ENCODE results near the gene SCGB1C1. TPM values are rescaled to one million over a fixed set of nuclear protein-coding genes. Genes with fewer than 3 reads are reported as not detected.

The SCGB1C1 gene
- total RNA-seq, 6 experiments from 2014 or later: not detected

DNA sequence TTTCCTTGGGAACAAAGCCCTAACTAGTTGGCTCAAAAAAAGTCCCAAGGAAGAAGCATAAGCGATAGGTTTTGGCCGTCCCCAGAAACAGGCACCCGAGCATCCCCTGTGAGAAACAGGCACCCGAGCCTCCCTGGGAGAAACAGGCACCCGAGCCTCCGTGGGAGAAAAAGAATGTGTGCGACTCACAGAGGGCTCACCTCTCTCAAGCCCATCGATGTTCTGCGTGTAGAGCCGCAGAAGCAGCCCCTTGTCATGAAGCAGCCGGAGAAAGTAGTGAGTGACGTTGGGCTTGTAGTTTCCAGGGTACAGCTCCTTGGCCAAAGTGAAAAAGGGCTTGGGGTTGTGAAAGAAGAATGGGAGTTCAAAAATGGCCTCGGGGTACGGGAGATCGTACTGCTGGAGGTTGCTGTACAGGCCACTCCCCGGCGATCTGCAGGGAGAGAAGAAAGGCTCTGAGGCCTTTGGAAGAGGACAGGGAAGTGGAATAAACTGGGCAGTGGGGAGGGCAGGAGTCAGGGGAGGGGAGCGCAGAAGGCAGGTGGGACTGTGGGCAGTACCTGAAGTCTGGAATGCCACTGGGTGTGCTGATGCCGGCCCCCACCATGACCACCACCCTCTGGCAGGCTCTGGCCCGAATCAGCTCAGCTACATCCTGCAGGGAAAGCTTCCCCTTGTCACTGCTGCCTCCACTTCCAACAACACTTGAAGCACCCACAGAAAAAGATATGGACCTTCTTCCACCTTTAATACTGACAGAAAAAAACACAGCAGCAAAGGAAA, 40.1 kb downstream of the SCGB1C1 start:
- Histone ChIP-seq H3K4me3 (no peak overlapping the region), H3K36me3 (no peaks in the 10 kb centered on the region), H3K27ac (no peak overlapping the region), H3K4me1 (peaks cover 0 to 11% (median 3%) of the 10 kb centered on the region in 4 donors), H3K9me3 (no peaks in the 10 kb centered on the region), H3K27me3 (no peaks in the 10 kb centered on the region)
- TF ChIP-seq, protein P1, sequence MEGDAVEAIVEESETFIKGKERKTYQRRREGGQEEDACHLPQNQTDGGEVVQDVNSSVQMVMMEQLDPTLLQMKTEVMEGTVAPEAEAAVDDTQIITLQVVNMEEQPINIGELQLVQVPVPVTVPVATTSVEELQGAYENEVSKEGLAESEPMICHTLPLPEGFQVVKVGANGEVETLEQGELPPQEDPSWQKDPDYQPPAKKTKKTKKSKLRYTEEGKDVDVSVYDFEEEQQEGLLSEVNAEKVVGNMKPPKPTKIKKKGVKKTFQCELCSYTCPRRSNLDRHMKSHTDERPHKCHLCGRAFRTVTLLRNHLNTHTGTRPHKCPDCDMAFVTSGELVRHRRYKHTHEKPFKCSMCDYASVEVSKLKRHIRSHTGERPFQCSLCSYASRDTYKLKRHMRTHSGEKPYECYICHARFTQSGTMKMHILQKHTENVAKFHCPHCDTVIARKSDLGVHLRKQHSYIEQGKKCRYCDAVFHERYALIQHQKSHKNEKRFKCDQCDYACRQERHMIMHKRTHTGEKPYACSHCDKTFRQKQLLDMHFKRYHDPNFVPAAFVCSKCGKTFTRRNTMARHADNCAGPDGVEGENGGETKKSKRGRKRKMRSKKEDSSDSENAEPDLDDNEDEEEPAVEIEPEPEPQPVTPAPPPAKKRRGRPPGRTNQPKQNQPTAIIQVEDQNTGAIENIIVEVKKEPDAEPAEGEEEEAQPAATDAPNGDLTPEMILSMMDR (IDR thresholded peaks at IDR 0.05): no peak
- TF ChIP-seq POLR2A (IDR thresholded peaks at IDR 0.05): no peak
- WGBS (ENCODE audit: insufficient coverage, low coverage, low lambda C conversion rate, missing lambda C conversion rate): 85% methylated on average over 17 of the region's 20 CpGs
- peak in 1 of 3 donors; percentile 41 for DNase-seq
- ATAC-seq: no peak
- intact Hi-C loops (cut with DNase I): no loop called here

DNA sequence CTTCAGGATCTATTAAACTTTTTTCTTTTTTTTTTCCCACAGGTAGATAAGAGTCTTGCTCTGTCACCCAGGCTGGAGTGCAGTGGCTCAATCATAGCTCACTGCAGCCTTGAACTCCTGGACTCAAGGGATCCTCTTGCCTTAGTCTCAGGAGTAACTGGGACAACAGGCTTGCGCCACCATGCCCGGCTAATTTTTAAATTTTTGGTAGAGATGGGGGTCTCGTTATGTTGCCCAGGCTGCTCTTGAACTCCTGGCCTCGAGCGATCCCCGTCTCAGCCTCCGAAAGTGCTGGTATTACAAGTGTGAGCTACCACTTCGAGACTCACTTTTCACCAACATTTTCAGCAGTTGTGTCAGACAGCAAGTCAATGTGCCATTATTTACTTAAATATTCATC, 42.3 kb downstream of the SCGB1C1 start:
- Histone ChIP-seq H3K4me3 (peak overlapping the region in 2 of 3 donors; percentile 95), H3K27ac (no peak overlapping the region), H3K27me3 (no peaks in the 10 kb centered on the region), H3K36me3 (peaks cover 0 to 6% (median 0%) of the 10 kb centered on the region in 4 donors), H3K4me1 (peaks cover 0 to 16% (median 7%) of the 10 kb centered on the region in 4 donors), H3K9me3 (no peaks in the 10 kb centered on the region)
- intact Hi-C loops (cut with DNase I): no loop called here
- DNase-seq: peak in 1 of 3 donors; percentile 37
- TF ChIP-seq, protein P1 (IDR thresholded peaks at IDR 0.05): no peak
- no peak for TF ChIP-seq POLR2A (IDR thresholded peaks at IDR 0.05)
- WGBS (ENCODE audit: insufficient coverage, low coverage, low lambda C conversion rate, missing lambda C conversion rate): 73% methylated on average over 8 of the region's 8 CpGs
- ATAC-seq: no peak

DNA sequence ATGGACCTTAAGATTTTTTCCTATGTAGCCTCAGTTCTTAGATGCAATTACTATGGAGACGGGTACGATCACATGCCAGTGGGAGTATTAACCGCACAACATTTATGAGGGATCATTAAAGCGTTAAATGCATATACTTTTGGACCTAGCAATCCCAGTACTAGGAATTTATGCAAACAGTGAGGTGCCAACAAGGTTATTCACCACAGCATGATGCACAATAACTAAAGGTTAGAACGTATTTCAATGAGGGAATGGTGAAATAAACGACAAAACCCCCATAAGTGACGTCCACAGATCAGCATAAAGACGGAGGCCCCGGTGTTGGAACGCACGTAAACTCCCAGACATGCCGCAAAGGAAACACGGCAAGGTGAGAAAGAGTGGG, 42.7 kb downstream of the SCGB1C1 start:
- H3K27ac ChIP-seq: peak overlapping the region; percentile 56 to 80 (median 64)
- no peaks in the 10 kb centered on the region for H3K27me3 ChIP-seq
- DNase-seq (no peak), ATAC-seq (peak in 1 of 4 donors; percentile 4)
- peak overlapping the region; percentile 84 to 95 (median 95) for H3K4me3 ChIP-seq
- H3K9me3 ChIP-seq: no peaks in the 10 kb centered on the region
- TF ChIP-seq POLR2A (IDR thresholded peaks at IDR 0.05): no peak
- TF ChIP-seq, protein P1 (IDR thresholded peaks at IDR 0.05): no peak
- intact Hi-C loops (cut with DNase I): no loop called here
- H3K36me3 ChIP-seq: peaks cover 0 to 6% (median 0%) of the 10 kb centered on the region in 4 donors
- H3K4me1 ChIP-seq: peaks cover 0 to 16% (median 7%) of the 10 kb centered on the region in 4 donors
- under 1% methylated on average over 13 of the region's 13 CpGs for WGBS (ENCODE audit: insufficient coverage, low coverage, low lambda C conversion rate, missing lambda C conversion rate)

DNA sequence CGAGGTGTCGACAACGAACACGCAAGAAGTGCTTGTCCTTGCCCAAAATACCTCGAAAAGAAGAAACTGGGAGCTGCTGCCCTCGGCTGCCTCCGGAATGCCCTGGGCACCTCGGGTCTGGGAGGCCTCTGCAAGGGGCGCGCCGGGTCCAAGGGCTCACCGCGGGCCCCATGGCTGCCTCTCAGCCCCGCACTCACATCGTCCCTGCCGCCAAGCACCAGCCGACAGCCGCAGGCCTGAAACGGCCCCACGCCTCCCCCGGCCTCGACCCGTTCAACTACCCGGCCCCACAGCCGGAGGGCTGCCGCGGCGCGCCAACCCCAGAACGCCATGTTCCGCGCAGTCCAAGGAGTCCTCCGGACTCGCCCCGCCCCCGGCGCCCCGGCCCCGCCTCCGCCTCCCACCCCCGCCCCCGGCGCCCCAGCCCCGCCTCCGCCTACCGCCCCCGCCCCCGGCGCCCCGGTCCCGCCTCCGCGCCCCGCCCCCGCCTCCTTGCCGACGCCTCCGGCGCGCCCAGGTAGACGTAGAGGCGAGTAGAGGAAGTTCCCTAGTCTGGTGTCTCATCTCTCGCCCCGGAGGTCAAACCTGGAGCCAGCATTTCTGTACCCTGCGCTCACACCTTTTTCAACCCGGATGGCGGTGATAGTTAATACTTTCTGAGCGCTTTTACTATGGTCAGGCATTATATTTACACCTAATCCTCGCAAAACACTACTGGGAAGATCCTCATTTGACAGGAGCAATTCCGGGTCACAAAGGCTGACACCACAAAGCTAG, 43.3 kb downstream of the SCGB1C1 start, which contains the start of gene SIRT3:
Gene SIRT3 (minus strand): TSS at position 346 of the 777 bp plus-strand sequence. CDS start 14 bp downstream, at position 332.
- 0% methylated on average over 11 of the region's 70 CpGs for WGBS (ENCODE audit: insufficient coverage, low coverage, low lambda C conversion rate, missing lambda C conversion rate)

More for the DNA sequence above, 43.3 kb downstream of the SCGB1C1 start, which contains the start of gene SIRT3:
- Histone ChIP-seq H3K27ac (peak within 1 kb of the TSS; percentile 80 to 94 (median 83)), H3K9me3 (no peaks in the 10 kb centered on the region), H3K4me3 (peak within 1 kb of the TSS; percentile 86 to 95 (median 95)), H3K27me3 (no peaks in the 10 kb centered on the region), H3K36me3 (peaks cover 0 to 9% (median 3%) of the 10 kb centered on the region in 4 donors), H3K4me1 (peaks cover 0 to 16% (median 7%) of the 10 kb centered on the region in 4 donors)
- intact Hi-C loops (cut with DNase I): no loop called here
- peak; percentile 30 for TF ChIP-seq POLR2A (IDR thresholded peaks at IDR 0.05)
- TF ChIP-seq, protein P1 (IDR thresholded peaks at IDR 0.05): peak in 2 of 4 donors; percentile 17 to 24
- peak; percentile 91 to 96 (median 94) for ATAC-seq
- DNase-seq: peak; percentile 91 to 93 (median 91)

Measured in right lobe of liver (tissue), 6 donors.